NCI-H1694 (cell line): ENCODE data around the gene TAF11.
"Not testable (repeated sequence)": the region's sequence is repeated elsewhere in the genome, so short reads cannot be mapped to it uniquely, and the experiment has no call there.

ENCODE experiments used
- DNase-seq: peaks from one replicate; lab custom pipeline; 2025; lab: John Stamatoyannopoulos, UW

The TAF11 gene

DNA sequence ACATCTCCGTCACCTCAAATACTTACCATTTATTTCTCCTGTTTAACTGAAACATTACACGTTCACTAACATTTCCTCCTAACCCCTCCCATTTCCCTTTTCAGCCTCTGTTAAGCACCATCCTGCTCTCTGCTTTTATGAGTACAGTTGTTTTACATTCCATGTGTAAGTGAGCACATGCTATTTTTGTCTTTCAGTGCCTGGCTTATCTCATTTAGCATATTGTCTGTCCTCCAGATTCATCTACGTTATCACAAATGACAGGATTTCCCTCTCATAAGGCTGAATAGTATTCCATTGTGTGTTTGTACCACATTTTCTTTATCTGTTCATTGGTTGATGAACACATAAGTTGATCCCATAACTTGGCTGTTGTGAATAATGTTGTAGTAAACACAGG, 22.7 kb downstream of the TAF11 start:
- DNase-seq, result no peak

DNA sequence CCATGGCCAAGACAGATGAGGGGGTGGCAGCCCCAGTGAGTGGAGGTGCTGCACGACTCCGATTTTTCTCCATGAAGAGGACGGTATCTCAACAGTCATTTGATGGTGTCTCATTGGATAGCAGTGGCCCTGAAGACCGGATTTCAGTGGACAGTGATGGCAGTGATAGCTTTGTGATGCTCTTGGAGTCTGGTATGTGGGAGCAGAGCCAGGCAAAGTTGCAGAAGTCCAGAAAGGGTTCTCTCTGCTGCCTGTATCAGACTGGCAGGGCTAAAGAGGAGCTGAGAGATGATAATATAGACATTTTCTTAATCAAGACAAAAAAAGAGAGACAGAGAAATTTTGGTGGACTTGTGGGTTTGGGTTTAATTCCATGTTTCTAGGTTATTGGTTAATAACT, 23.8 kb downstream of the TAF11 start:
- no peak for DNase-seq

DNA sequence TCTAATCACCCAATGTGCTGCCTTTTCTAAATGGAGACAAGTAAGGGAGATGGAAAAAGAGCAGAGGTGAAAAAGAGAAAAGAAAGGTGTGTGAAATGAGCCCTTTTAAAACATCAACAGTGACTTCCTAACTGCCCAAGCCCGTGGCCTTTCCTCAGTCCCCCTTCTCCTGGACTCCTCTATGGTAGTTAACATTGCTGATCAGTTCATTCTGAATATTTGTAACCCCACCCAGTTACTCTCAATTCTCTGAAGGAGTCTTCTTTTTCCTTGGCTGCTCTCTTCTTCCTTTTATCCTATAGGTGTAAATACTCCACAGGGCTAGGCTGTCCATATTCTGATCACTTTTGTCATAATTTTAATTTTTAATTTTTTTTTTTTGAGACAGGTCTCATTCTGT, 27.1 kb downstream of the TAF11 start:
- no peak for DNase-seq

DNA sequence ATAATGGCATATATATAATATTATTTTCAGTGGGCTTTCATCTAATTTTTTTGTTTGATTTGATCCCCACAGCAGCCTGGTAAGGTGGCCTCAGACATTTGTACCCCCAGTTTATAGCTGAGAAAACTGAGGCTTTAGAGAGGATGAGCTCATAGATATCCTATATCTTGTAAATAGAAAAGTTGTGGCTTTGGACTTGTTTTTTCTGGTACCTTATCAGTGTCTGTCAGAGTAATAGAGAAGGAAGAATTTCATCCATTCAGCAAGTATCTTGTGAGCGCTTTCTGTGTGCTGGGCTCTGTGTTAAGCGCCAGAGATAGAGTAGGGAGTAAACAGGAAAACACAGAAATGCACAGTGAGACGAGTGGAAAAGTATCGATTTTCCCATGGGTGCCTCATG, 27.9 kb downstream of the TAF11 start:
- DNase-seq, result no peak

DNA sequence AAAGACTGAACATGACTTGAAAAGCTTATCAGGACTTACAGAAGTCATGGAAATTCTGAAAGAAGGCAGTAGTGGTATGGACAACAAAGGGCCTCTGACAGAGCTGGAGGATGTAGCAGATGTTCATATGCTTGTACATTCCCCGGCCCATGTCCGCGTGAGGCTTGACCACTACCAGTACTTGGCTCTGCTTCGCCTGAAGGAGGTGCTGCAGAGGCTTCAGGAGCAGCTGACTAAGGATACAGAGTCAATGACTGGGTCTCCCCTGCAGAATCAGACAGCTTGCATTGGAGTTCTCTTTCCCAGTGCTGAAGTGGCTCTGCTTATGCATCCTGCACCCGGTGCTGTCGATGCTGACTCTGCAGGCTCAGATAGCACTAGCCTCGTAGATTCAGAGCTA, 29.2 kb downstream of the TAF11 start:
- DNase-seq, result no peak

DNA sequence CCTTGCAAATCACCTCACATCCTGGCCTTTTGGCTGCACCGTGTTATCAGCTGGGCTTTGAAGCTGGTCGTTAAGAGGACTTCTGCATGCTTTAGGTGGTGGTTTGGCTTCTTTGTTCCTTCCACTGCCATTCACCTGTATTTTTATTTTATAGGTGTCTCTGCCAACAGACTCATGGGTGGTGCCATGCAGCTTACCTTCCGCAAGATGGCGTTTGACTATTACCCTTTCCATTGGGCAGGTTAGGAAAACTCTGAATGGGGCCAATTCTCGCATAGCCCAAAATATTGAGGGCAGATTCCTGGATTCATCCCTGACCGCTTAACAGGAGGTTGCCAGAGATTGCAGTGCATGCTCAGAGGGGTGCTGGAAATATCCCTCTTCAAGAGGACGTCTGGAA, 32.4 kb downstream of the TAF11 start:
- no peak for DNase-seq

DNA sequence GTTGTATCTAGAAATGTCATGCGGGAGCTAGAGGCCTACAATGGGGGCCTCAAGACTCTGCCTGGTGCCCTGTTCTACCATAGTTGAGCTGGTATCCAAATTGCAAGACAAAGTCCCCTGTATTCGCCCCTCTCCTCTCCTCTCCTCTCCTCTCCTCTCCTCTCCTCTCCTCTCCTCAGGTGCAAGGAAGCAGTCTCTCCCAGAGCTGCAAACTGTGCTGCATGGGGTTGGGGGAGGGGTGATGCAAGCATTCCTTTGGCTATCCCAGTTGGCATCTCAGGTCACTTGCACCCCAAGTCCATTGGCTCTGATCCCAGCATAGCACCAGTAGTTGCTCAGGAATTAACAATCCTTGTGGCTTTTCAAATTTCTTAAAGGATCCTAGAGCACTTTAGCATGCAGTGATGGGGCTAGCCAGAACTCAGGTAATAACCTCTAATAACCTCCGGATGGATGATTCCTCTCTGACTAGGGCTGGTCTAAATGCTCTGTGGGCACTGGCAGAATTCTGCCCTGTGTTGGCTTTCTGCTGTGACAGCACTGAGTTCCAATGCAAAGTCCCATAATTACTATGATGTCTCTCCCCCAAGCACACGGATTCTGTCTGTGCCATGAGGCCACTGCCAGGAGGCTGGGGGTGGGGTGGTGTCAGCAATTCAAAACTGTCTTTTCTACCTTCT, 35.3 kb downstream of the TAF11 start:
- DNase-seq, result no peak

DNA sequence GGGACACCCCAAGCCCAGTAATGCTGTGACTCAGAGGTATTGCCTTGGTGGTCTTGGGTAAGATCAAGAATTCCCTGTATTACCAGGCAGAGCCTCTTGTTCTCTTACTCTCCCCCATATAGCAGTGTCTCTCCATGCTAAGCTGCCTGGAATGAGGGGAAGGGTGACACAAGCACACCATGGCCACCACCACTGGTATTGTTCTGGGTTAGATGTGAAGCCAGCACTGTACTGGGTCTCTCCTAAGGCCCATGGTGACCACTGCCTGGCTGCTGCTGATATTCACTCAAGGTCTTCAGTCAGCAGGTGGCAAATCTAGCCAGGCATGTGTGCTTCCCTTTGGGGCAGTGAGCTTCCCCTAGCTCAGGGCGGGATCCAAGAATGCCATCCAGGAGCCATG, 36.5 kb downstream of the TAF11 start:
- DNase-seq, result no peak

DNA sequence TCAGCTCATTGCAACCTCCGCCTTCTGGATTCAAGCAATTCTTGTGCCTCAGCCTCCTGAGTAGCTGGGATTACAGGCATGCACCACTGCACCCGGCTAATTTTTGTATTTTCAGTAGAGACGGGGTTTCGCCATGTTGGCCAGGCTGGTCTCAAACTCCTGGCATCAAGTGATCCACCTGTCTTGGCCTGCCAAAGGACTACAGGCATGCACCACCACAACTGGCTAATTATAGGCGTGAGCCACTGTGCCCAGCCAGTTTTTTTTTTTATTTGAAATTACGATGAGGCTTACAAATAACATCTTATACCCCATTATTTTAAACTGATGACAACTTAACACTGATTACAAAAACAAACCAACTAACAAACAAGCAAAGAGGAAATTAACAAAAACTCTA, 38.8 kb downstream of the TAF11 start:
- DNase-seq, result not testable (repeated sequence)

DNA sequence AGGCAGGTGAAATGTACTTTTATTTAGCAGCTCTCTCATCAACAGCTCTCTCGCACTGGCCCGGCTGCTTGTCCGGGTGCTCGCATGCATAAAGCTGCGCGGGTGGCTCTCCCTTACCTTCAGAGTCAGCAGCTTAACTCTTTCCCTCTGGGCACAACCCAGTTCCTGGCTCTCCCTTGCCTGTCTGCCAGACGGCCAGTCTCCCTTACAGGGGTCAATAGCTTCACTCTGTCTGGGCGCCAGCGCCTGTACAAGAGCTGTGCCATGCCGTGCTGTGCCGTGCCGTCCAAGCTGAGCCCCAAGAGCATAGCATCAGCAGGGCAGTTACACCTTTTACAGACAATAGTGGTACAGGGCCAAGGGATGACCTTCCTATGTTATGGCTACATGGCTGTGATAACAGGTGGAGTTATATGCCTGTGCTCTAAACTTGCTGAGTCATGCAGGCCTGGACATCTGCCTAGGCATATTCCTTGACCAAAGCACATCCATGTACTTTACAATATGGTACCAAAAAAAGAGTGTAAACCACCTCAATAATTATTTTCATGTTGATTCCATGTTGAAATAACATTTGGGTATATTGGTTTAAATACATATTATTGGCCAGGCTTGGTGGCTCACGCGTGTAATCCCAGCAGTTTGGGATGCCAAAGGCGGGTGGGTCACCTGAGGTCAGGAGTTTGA, 48.0 kb downstream of the TAF11 start:
- DNase-seq, result no peak

DNA sequence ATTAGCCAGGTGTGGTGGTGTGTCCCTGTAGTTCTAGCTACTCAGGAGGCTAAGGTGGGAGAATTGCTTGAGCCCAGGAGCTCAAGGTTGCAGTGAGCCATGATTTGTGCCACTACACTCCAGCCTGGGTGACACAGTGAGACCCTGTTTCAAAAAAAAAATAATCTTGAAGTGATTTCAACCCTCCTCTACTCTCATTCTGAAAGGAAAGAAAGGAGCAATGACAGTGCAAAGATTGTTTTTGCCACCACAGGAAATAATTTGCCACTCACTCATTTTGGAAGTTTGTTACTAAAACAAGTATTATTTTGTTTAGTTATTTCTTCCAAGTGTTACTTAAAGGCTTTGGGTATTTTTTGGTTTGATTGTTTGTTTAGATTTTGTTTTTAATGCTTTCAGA, 50.3 kb downstream of the TAF11 start:
- no peak for DNase-seq

DNA sequence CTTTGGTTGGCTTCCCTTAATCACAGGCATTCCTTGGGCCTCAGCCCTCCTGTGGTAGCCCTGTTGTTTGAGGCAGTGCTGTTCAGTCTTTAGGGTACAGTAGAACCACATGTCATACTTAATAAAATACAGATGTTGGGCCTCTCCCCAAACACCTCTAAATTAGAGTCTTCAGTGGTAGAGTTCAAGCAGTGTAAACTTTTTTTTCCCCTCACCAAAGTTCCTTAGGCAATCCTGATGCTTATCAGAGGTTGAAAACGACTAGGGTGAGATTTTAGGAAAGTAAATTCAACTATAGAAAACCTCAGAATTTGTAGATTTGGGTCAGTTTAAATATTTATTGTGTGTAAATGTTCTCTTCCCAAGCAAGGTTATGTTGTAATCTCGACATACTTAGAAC, 51.4 kb downstream of the TAF11 start:
- no peak for DNase-seq

DNA sequence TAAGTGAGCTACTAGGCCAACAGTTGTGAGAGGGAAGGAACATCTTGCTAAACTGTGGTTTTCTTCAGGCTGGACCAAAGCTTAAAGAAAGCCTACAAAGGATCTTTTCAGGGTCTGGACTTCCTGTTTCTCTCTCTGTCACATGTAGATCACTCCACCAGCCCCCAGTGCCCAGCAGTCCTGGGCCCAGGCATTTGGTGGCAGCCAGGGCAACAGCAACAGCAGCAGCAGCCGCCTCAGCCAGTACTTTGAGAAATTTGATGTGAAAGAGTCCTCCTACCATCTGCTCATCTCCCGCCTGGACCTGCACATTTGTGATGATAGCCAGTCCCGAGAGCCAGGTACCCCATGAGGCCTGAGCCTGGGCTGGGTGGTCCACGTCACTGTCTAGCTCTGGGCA, 51.8 kb downstream of the TAF11 start:
- no peak for DNase-seq

DNA sequence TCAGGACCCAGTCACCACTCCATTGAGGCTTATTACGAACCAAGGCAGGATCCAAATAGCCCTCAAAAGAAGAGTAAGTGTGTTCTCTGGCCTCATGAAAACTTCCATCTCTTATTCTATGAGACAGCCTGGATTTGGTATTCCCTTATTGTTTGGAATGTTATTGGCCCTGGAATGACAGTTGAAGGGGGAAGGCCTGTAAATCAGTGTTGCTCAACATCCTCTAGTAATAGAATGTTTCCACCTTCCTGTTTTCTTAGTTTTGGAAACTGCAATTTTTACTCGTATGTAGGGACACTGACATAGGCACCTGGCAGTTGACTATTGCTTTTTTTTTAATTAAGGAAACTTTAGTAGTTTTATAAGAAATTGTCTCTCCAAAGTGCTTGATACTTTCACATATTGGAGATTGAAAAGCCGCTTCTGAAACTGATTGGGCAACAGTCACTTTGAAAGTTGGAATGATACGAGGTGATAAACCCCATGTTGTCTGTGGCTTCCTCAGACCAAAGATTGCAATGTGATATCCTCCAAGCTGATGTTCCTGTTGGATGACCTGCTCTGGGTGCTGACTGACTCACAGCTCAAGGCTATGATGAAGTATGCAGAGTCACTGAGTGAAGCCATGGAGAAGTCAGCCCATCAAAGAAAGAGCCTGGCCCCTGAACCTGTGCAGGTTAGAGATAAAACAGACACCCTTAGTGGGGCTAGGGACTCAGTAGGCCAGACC, 52.9 kb downstream of the TAF11 start:
- DNase-seq, result no peak

DNA sequence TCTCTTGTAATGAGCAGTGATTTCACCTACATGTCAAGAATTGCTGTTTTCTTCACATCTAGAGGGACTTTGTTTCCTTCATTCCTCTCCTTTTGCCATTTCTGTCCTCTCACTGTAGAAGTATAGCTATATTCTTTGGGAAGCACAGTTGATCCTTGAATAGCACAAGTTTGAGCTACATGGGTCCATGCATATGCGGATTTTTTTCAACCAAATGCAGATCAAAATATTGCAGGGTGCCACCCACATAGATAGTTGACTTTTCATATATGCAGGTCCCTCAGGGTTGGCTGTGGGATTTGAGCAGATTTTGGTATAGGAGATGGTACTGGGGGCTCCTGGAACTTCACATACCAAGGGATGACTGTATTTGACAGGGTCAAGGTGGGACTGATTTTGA, 54.9 kb downstream of the TAF11 start:
- DNase-seq, result no peak

DNA sequence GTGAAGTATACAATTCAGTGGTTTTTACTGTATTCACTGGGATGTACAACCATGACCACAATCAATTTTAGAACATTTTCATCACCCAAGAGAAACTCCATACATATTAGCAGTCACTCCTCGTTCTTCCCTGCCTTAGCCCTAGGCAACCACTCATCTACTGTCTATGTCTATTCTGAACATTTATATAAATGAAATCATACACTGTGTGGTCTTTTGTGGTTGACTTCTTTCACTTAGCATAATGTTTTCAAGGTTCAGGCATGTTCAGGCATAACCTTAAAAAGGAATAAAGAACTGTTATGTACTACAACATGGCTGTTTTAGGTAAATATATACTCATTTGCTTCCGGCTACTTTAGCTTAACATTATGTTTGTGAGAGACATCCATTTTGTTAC, 58.7 kb downstream of the TAF11 start:
- no peak for DNase-seq
